GM19372 (cell line): ENCODE data around the gene DYNLT1.
"Not testable (repeated sequence)": the region's sequence is repeated elsewhere in the genome, so short reads cannot be mapped to it uniquely, and the experiment has no call there.

Source experiments
- ATAC-seq: cut with Tn5 transposase; IDR thresholded peaks from one replicate; pipeline ENCODE4 v1.9.1; 2021; ENCODE audit warnings: mild to moderate bottlenecking, low read depth, moderate library complexity; ENCODE audit not compliant: unreplicated experiment

DYNLT1 gene

DNA sequence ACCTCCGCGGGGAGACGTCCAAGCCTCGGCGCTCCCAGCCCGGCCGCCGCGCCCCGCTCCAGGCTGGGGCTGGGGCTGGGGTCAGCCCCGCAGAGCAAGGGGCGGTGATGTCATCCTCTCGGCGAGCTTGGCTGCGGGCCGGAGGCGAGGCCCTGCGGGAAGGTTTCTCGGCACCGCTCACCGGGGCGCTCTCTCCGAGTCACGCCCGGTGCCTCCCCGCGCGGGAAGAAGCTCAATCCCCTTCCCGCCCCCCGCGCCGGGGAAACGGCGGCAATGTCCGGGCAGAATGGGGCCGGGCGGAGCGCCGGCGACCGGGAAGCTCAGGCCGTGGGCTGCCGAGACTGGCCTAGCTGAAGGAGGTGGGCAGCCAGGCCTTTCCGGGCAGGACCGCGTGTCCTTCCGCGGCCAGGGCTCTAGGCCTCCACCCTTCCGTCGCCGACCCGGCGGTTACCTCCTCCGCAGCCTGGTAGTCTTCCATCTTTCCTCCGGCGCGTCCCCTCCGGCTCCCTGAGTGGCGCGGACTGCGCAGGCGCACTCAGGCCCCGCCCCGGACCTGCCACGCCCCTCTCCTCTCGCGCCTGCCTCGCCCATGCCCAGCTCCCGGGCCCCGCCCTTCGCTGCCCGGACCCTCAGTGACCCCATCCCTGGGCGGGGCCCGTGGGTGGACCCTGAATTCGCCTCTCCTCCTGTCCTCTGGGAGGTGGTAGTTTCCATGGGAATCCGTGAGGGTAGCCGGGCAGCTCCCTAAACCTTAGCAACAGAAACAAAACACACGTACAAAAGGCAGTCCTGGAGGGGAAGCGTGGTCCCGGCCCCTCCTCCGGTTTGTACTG, at the start of gene DYNLT1:
Gene DYNLT1 (minus strand): TSS at position 513 of the 833 bp plus-strand sequence. CDS start 35 bp downstream, at position 478.
- ATAC-seq = peak; percentile 70

- ATAC-seq = no peak
These were observed 44.3 kb upstream of the DYNLT1 start for GRCh38 chr6:158688860-158689259.

- no peak for ATAC-seq
These were observed 43.0 kb upstream of the DYNLT1 start for GRCh38 chr6:158687506-158687905.

DNA sequence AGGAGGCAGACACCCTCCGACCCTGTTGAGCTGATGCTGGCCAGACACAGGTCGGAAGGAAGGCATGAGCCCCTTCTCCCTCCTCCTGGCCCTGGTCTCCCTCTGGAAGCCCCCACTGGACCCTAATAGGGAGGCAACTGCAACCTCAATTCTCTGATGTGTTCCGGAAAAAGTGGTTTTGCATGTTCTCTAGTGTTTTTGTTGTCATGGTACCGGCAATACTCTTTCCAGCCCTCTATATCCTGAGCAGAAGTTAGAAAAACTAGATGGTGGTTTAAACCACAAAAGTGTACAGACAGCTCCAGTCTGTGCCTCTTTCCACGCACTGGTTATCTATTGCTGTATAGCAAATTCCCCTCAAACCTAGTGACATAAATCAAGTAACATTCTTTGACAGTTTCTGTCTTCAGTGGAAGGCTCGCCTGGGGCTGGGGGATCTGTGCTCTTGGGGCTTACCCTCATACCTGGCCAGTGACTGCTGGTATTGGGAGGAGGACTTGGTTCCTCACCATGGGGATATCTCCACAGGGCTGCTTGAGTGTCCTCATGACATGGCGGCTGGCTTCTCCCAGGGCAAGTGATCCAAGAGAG, 42.3 kb upstream of the DYNLT1 start:
- ATAC-seq = peak; percentile 66

GRCh38 chr6:158686311-158686710, 41.8 kb upstream of the DYNLT1 start:
- ATAC-seq = no peak

DNA sequence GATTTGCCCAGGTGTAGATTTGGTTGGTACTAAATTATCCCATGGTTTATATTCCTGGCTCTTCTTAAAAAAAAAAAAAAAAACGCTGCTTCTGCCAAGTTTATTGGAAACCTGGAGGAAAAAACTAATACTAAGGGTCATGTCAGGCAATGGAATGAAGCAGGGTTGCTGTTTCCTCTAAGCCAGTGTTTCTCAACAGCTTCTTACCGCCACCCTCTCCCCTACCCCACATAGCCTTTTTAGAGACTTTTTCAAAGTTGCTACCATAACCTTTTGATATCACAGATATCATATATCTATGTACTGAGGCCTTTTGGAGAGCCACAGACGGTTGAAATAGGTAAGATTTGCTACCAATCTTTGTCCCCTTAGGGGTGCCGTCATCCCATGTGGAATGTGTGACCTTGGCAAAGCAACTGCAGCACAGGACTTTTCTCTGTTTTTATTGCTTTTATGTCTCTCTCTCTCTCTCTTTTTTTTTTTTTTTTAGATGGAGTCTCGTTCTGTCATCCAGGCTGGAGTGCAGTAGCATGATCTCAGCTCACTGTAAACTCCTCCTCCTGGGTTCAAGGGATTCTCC, 40.3 kb upstream of the DYNLT1 start:
- no peak for ATAC-seq

- no peak for ATAC-seq
These were observed 39.8 kb upstream of the DYNLT1 start for GRCh38 chr6:158684311-158684710.

DNA sequence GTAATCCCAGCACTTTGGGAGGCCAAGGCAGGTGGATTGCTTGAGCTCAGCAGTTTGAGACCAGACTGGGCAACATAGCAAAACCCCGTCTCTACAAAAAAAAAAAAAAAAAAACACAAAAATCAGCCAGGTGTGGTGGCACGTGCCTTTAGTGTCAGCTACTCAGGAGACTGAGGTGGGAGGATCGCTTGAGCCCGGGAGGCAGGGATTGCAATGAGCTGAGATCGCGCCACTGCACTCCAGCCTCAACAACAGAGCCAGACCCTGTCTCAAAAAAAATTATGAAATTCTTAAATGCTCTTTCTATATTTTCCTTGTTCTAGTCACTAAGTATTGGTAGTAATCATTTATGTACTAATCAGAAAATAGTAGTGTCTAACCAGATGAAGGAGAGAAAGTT, 35.9 kb upstream of the DYNLT1 start:
- no peak for ATAC-seq

- no peak for ATAC-seq
These were observed 35.5 kb upstream of the DYNLT1 start for GRCh38 chr6:158680015-158680414.

- no peak for ATAC-seq
These were observed 33.5 kb upstream of the DYNLT1 start for GRCh38 chr6:158677906-158678578.

DNA sequence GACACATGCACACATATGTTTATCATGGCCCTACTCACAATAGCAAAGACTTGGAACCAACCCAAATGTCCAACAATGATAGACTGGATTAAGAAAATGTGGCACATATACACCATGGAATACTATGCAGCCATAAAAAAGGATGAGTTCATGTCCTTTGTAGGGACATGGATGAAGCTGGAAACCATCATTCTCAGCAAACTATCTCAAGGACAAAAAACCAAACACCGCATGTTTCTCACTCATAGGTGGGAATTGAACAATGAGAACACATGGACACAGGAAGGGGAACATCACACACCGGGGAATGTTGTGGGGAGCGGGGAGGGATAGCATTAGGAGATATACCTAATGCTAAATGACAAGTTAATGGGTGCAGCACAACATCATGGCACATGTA, 32.6 kb upstream of the DYNLT1 start:
- ATAC-seq = not testable (repeated sequence)

GRCh38 chr6:158674342-158675131, 30.0 kb upstream of the DYNLT1 start:
- no peak for ATAC-seq

GRCh38 chr6:158672726-158673125, 28.2 kb upstream of the DYNLT1 start:
- no peak for ATAC-seq

DNA sequence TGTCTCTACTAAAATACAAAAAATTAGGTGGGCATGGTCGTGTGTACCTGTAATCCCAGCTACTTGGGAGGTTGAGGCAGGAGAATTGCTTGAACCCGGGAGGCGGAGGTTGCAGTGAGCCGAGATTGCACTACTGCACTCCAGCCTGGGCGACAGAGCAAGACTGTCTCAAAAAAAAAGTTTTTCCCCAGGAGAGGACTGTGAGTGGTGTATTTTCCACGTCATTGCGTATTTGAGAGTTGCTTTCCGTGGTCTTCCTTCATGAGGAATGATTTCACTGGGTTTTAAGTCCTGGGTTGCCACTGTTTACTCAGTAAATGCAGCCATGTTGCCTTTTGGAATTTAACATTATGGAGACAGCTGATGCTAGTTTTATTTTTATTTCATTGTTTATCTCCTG, 27.6 kb upstream of the DYNLT1 start:
- ATAC-seq = not testable (repeated sequence)

- ATAC-seq = no peak
These were observed 24.8 kb upstream of the DYNLT1 start for GRCh38 chr6:158669145-158670035.

DNA sequence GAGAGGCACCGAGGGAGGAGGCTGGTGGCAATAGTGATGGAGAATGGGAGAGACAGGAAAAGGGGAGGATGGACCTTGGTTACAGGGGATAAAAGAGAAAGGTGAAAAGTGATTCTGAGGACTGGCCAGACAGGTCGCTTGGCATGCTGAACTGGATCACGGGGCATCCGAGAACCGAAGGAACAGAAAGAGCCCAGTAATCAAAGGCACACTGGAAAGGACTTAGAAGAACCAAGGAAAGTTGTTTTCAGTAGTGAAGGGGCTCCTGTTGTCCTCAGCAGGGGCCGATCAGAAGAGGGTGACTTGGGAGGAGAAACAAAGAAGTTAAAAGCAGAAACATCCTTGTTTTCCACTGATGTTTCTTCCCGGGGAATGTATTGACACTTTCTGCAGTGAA, 24.2 kb upstream of the DYNLT1 start:
- ATAC-seq = no peak

GRCh38 chr6:158667360-158667981, 22.9 kb upstream of the DYNLT1 start:
- no peak for ATAC-seq

- ATAC-seq = no peak
These were observed 22.3 kb upstream of the DYNLT1 start for GRCh38 chr6:158666628-158667359.
